Measurements from ENCODE around the gene LTF. TPM values are rescaled to one million over a fixed set of nuclear protein-coding genes. Genes with fewer than 3 reads are reported as not detected.

LTF gene
- total RNA-seq, 2 donors from 2014 or later = 0.51 to 1.8 TPM

Other genes starting within 250 kb of the LTF start
- gene CCR3, start 222.4 kb downstream of the LTF start, total RNA-seq = not detected
- 1 to 10 TPM in 1 of 2 donors, under 1 TPM in 1; 0.33 to 2.1 TPM for gene CCR2, start 110.8 kb downstream of the LTF start, total RNA-seq
- gene CCR5, start 94.0 kb downstream of the LTF start, total RNA-seq = 1 to 10 TPM in 1 of 2 donors, not detected in 1; 1.1 TPM
- 1 to 10 TPM in 1 of 2 donors, under 1 TPM in 1; 0.89 to 4.2 TPM for gene CCRL2, start 57.6 kb downstream of the LTF start, total RNA-seq
- not detected for gene RTP3, start 33.1 kb upstream of the LTF start, total RNA-seq
- 10 to 100 TPM in 1 of 2 donors, 1 to 10 TPM in 1; 7.0 to 29.7 TPM for gene LRRC2, start 101.4 kb upstream of the LTF start, total RNA-seq
- gene FAM240A, start 147.6 kb upstream of the LTF start, total RNA-seq = not detected
- gene ALS2CL, start 228.8 kb upstream of the LTF start, total RNA-seq = 10 to 100 TPM in 1 of 2 donors, 1 to 10 TPM in 1; 8.3 to 12.5 TPM
- not detected for gene TMIE, start 236.5 kb upstream of the LTF start, total RNA-seq

Measured in right atrium auricular region (tissue), 2 donors.